Upper lobe of left lung (tissue), 6 donors: ENCODE results near the gene SPATA22. TPM values are rescaled to one million over a fixed set of nuclear protein-coding genes. Genes with fewer than 3 reads are reported as not detected.

ENCODE experiments used
- ATAC-seq, 2 donors: fragments of 200-7000 bp; cut with Tn5 transposase; one replicate each; pipeline ENCODE4 v1.9.1; 2022; ENCODE audit warnings: mild to moderate bottlenecking in 2 of 2, moderate library complexity in 2 of 2; ENCODE audit not compliant: low FRiP score in 2 of 2
- DNase-seq, 2 donors: peaks; one replicate each; pipeline ENCODE4 v3.0.0-alpha.2; 2019 to 2020
- H3K27ac ChIP-seq, 4 donors: fragments of 200-600 bp; sonication (generic); one replicate each; pipeline ENCODE4 v1.5.1; 2016 to 2019
- H3K27me3 ChIP-seq, 4 donors: fragments of 200-600 bp; sonication (generic); one replicate each; pipeline ENCODE4 v1.5.1; 2017 to 2019
- H3K36me3 ChIP-seq, 4 donors: fragments of 200-600 bp; sonication (generic); one replicate each; pipeline ENCODE4 v1.5.1; 2016 to 2019
- H3K4me1 ChIP-seq, 4 donors: fragments of 200-600 bp; sonication (generic); one replicate each; pipeline ENCODE4 v1.5.1; 2018 to 2019
- H3K4me3 ChIP-seq, 4 donors: fragments of 200-600 bp; sonication (generic); one replicate each; pipeline ENCODE4 v1.5.1; 2017 to 2019; ENCODE audit warnings: mild to moderate bottlenecking in 2 of 4, moderate library complexity in 1 of 4
- H3K9me3 ChIP-seq, 4 donors: fragments of 200-600 bp; sonication (generic); one replicate each; pipeline ENCODE4 v1.5.1; 2018 to 2019
- CTCF ChIP-seq, 6 experiments: fragments of 450-650 bp in 4 of 6; fragments of 200-600 bp in 2 of 6; sonication (generic) in 2 of 6; IDR thresholded peaks; one replicate each; pipeline ENCODE4 v1.5.1; 2016 to 2019; ENCODE audit warnings: antibody characterized with exemption in 6 of 6
- EP300 ChIP-seq, 4 donors: sonication (generic); formaldehyde crosslinking; IDR thresholded peaks; one replicate each; pipeline ENCODE4 v1.5.1; 2017; ENCODE audit warnings: antibody characterized with exemption in 4 of 4, control low read depth in 2 of 4
- POLR2A ChIP-seq, 4 donors: fragments of 450-650 bp; IDR thresholded peaks; one replicate each; pipeline ENCODE4 v1.5.1; 2016 to 2017; ENCODE audit warnings: antibody characterized with exemption in 4 of 4, mild to moderate bottlenecking in 2 of 4
- POLR2AphosphoS5 ChIP-seq, 2 donors: sonication (generic); formaldehyde crosslinking; IDR thresholded peaks; one replicate each; pipeline ENCODE4 v1.5.1; 2017; ENCODE audit warnings: antibody characterized with exemption in 2 of 2
- WGBS, 2 donors: methylation state at CpG; one replicate each; pipeline ENCODE4 v1.1.5; 2017 to 2018; 5-methylcytosine and 5-hydroxymethylcytosine counted together
- total RNA-seq, 6 donors: library from RNA; depleted of rRNA in 4 of 6; stranded (reverse); fragments of >200 nt in 4 of 6; gene quantifications; one replicate each; pipeline versions ENCODE4 v1.1.0 to v1.2.1, GENCODE V29; 2016 to 2021
- donor health status: DM: no; HTN: no; CAD: no; lungs with moderate emphysema.
- donor health status: DM: no; HTN: yes; CAD: no; lungs with severe emphysema.

SPATA22 gene
- total RNA-seq, 6 donors from 2014 or later = 0.20 to 2.1 TPM; not detected in 4

DNA sequence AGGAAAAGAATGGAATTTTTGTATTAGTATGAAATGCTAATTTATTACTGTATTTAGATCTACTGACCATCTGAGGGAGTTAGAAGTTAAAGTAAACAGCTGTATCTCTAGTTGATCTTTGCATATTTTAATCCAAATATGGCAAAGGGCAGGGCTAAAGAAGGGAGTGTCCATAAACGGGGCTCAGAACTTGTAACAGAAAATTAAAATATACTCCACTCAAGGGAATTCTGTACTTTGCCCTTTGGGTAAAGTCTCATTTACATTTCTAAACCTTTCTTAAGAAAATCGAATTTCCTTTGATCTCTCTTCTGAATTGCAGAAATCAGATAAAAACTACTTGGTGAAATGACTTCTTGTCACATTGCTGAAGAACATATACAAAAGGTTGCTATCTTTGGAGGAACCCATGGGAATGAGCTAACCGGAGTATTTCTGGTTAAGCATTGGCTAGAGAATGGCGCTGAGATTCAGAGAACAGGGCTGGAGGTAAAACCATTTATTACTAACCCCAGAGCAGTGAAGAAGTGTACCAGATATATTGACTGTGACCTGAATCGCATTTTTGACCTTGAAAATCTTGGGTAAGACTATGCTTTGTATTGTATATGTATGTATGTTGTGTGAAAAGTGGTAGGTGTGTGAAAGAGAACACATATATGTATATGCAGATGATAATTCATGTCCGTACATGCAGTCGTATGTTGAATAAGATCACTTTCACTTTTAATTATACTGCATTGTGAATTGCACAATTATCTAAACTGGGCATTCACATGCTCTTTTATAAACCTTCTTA is 4.4 kb upstream of the SPATA22 start, which contains the start of gene ASPA:
Gene ASPA (plus strand): TSS at position 186 of the 799 bp plus-strand sequence. CDS start 163 bp downstream, at position 349.
- no peaks in the 10 kb centered on the region for H3K27me3 ChIP-seq
- DNase-seq (no peak), ATAC-seq (peak in 1 of 2 donors; percentile 75)
- H3K4me3 ChIP-seq = peak within 1 kb of the TSS in 3 of 4 donors; percentile 24 to 42 (median 40)
- WGBS, 2 donors = 41 to 53% methylated on average over 7 of the region's 7 CpGs
- H3K9me3 ChIP-seq = no peaks in the 10 kb centered on the region
- H3K36me3 ChIP-seq = no peaks in the 10 kb centered on the region
- H3K27ac ChIP-seq = peak within 1 kb of the TSS; percentile 40 to 42 (median 42)
- TF ChIP-seq CTCF (IDR thresholded peaks at IDR 0.05) (no peak), EP300 (IDR thresholded peaks at IDR 0.05) (no peak), POLR2A (IDR thresholded peaks at IDR 0.05) (no peak), POLR2AphosphoS5 (IDR thresholded peaks at IDR 0.05) (no peak)
- H3K4me1 ChIP-seq = peaks cover 0 to 5% (median 0%) of the 10 kb centered on the region in 4 donors

GRCh38 chr17:3475251-3475685 is 3.6 kb upstream of the SPATA22 start:
- Histone ChIP-seq H3K27me3 (no peaks in the 10 kb centered on the region), H3K4me3 (peak overlapping the region in 1 of 4 donors; percentile 40), H3K36me3 (no peaks in the 10 kb centered on the region), H3K27ac (peak overlapping the region in 3 of 4 donors; percentile 9 to 42 (median 41)), H3K9me3 (no peaks in the 10 kb centered on the region), H3K4me1 (peaks cover 0 to 5% (median 0%) of the 10 kb centered on the region in 4 donors)
- no peak for DNase-seq
- TF ChIP-seq EP300 (IDR thresholded peaks at IDR 0.05) = no peak
- no peak for TF ChIP-seq POLR2A (IDR thresholded peaks at IDR 0.05)
- TF ChIP-seq CTCF (IDR thresholded peaks at IDR 0.05) = no peak
- TF ChIP-seq POLR2AphosphoS5 (IDR thresholded peaks at IDR 0.05) = no peak
- peak in 1 of 2 donors; percentile 56 for ATAC-seq
- WGBS, 2 donors = 58 to 67% methylated on average over 4 of the region's 4 CpGs

GRCh38 chr17:3474212-3474611 is 2.6 kb upstream of the SPATA22 start:
- H3K27ac ChIP-seq = no peak overlapping the region

DNA sequence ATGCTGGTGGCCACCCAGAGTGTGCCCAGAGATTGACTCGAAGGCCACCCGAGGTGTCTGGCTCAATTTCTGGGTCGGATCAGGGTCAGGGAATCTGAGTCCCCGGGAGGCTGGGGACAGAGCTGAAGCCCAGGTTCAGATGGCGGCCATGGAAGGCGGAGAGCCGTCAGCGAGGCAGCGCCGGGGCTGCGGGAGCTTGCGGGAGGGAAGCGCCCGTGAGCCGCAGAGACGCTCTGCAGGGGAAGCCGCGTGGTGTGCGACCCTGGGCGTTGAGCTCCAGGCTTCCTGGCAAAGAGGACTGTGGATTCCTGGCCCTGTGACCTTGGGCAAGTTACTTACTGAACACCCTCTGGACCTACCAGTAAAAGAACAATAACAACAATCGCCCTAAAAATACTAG is 518 bp upstream of the SPATA22 start:
- H3K4me3 ChIP-seq = no peak overlapping the region
- H3K27ac ChIP-seq = no peak overlapping the region
- H3K36me3 ChIP-seq = no peaks in the 10 kb centered on the region
- TF ChIP-seq EP300 (IDR thresholded peaks at IDR 0.05) (no peak), CTCF (IDR thresholded peaks at IDR 0.05) (no peak), POLR2A (IDR thresholded peaks at IDR 0.05) (no peak), POLR2AphosphoS5 (IDR thresholded peaks at IDR 0.05) (no peak)
- DNase-seq (peak in 1 of 2 donors; percentile 69), ATAC-seq (no peak)
- no peaks in the 10 kb centered on the region for H3K9me3 ChIP-seq
- WGBS, 2 donors = 92 to 95% methylated on average over 8 to 21 of the region's 21 CpGs
- peaks cover 0 to 5% (median 0%) of the 10 kb centered on the region in 4 donors for H3K4me1 ChIP-seq
- no peaks in the 10 kb centered on the region for H3K27me3 ChIP-seq

More at GRCh38 chr17:3474212-3474611, 2.6 kb upstream of the SPATA22 start:
- Histone ChIP-seq H3K36me3 (no peaks in the 10 kb centered on the region), H3K4me3 (no peak overlapping the region), H3K9me3 (no peaks in the 10 kb centered on the region), H3K27me3 (no peaks in the 10 kb centered on the region), H3K4me1 (peaks cover 0 to 5% (median 0%) of the 10 kb centered on the region in 4 donors)
- 27 to 33% methylated on average over 3 of the region's 3 CpGs for WGBS, 2 donors
- TF ChIP-seq POLR2AphosphoS5 (IDR thresholded peaks at IDR 0.05) (no peak), CTCF (IDR thresholded peaks at IDR 0.05) (no peak), POLR2A (IDR thresholded peaks at IDR 0.05) (no peak), EP300 (IDR thresholded peaks at IDR 0.05) (no peak)
- DNase-seq = no peak
- peak in 1 of 2 donors; percentile 67 for ATAC-seq
